Measurements from ENCODE around the gene SPEF1. TPM values are rescaled to one million over a fixed set of nuclear protein-coding genes. Genes with fewer than 3 reads are reported as not detected.
"Not testable (repeated sequence)": the region's sequence is repeated elsewhere in the genome, so short reads cannot be mapped to it uniquely, and the experiment has no call there.

The SPEF1 gene
- under 1 TPM in 1 of 4 donors, not detected in 3; 0.13 TPM for total RNA-seq
- polyA plus RNA-seq, result 1 to 10 TPM in 1 of 3 donors, under 1 TPM in 2; 0.12 to 1.7 (median 0.35) TPM
- long read RNA-seq, donor 1, result 0 reads
- long read RNA-seq, donor 2, result 0 reads

DNA sequence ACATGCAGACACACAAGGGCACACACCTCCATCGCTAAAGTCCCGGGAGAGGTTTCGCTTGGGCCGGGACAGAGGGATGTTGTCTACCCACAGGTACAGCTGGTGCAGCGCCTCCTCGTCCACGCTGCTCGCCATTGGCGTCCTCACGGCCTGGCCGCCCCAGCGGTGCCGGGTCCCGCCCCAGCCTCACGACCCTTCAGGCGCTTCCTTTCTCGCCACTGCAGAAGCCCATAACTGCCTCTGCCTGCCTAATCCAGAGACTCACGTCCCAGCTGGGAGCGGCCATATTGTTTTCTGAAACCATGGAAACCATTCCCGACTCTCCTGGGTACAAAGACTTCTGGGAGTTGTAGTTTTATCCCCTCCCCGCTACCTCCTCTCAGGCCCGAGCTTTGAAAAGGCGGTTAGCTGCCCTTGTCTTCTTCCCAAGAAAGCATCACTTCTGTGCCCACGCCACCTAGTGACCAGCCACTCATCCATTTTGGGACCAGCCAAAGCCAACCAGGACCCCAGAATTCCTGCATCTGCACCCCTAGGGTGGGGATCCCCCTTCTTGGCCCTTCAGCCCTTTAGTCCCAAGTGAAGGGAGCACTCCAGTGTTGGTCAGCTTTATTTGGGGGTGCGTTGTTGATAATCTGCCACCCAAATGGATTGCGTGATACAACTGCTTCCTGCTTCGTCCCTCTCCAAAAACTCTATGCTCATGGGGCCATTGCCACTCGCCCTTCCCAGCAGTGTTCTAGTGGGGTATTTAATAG is at the start of gene SPEF1:
SPEF1 (minus strand) TSS at position 296 of the 758 bp plus-strand sequence; CDS start at position 135, 161 bp downstream.
- ATAC-seq (peak; percentile 82 to 93 (median 88)), DNase-seq (peak; percentile 69 to 82)
- Histone ChIP-seq H3K4me3 (peak within 1 kb of the TSS; percentile 67), H3K27ac (no peak within 1 kb of the TSS), H3K36me3 (ENCODE audit: insufficient read depth in 1 of 2, low read depth in 1 of 2) (peaks cover 0 to 4% of the 10 kb centered on the region in 2 donors), H3K27me3 (ENCODE audit: insufficient read depth in 3 of 3, low read length in 2 of 3) (peaks cover 0 to 17% (median 8%) of the 10 kb centered on the region in 3 donors), H3K4me1 (peaks cover 30% of the 10 kb centered on the region), H3K9me3 (no peaks in the 10 kb centered on the region)
- TF ChIP-seq, protein P1, sequence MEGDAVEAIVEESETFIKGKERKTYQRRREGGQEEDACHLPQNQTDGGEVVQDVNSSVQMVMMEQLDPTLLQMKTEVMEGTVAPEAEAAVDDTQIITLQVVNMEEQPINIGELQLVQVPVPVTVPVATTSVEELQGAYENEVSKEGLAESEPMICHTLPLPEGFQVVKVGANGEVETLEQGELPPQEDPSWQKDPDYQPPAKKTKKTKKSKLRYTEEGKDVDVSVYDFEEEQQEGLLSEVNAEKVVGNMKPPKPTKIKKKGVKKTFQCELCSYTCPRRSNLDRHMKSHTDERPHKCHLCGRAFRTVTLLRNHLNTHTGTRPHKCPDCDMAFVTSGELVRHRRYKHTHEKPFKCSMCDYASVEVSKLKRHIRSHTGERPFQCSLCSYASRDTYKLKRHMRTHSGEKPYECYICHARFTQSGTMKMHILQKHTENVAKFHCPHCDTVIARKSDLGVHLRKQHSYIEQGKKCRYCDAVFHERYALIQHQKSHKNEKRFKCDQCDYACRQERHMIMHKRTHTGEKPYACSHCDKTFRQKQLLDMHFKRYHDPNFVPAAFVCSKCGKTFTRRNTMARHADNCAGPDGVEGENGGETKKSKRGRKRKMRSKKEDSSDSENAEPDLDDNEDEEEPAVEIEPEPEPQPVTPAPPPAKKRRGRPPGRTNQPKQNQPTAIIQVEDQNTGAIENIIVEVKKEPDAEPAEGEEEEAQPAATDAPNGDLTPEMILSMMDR (IDR thresholded peaks at IDR 0.05), result peak; percentile 38
- 13 to 15% (median 14%) methylated on average over 28 of the region's 28 CpGs for WGBS, 3 donors
- intact Hi-C loops (cut with DNase I), result loop anchor here in 1 of 2 donors (10.0 kb wide), 1 partner anchor 303 kb away; no protein-coding TSS in a partner anchor

DNA sequence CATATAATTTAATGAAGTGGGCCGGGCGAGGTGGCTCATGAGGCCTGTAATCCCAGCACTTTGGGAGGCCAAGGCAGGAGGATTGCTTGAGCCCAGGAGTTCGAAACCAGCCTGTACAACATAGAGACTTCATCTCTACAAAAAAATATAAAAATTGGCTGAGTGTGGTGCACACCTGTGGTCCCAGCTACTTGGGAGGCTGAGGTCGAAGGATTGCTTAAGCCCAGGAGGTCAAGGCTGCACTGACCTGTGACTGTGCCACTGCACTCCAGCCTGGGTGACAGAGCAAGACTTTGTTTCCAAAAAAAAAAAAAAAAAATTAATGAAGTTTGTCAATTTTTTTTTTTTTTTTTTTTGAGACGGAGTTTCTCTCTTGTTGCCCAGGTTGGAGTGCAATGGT is 48.6 kb upstream of the SPEF1 start:
- 91 to 97% (median 96%) methylated on average over 4 to 5 of the region's 5 CpGs for WGBS, 3 donors
- H3K4me1 ChIP-seq; ATAC-seq; H3K9me3 ChIP-seq; H3K27me3 ChIP-seq (ENCODE audit: insufficient read depth in 3 of 3, low read length in 2 of 3); DNase-seq; intact Hi-C loops (cut with DNase I); H3K4me3 ChIP-seq; H3K27ac ChIP-seq: not testable (repeated sequence)
- peaks cover 0 to 46% of the 10 kb centered on the region in 2 donors for H3K36me3 ChIP-seq (ENCODE audit: insufficient read depth in 1 of 2, low read depth in 1 of 2)

GRCh38 chr20:3828798-3829197 is 47.5 kb upstream of the SPEF1 start:
- Histone ChIP-seq H3K4me3 (no peak overlapping the region), H3K9me3 (no peaks in the 10 kb centered on the region), H3K27ac (no peak overlapping the region), H3K27me3 (ENCODE audit: insufficient read depth in 3 of 3, low read length in 2 of 3) (no peaks in the 10 kb centered on the region), H3K4me1 (no peaks in the 10 kb centered on the region), H3K36me3 (ENCODE audit: insufficient read depth in 1 of 2, low read depth in 1 of 2) (peaks cover 3 to 57% of the 10 kb centered on the region in 2 donors)
- DNase-seq (no peak), ATAC-seq (no peak)
- WGBS, 3 donors, result 82 to 100% (median 92%) methylated on average over 3 of the region's 3 CpGs
- intact Hi-C loops (cut with DNase I), result no loop called here
- TF ChIP-seq, protein P1 (IDR thresholded peaks at IDR 0.05), result no peak

DNA sequence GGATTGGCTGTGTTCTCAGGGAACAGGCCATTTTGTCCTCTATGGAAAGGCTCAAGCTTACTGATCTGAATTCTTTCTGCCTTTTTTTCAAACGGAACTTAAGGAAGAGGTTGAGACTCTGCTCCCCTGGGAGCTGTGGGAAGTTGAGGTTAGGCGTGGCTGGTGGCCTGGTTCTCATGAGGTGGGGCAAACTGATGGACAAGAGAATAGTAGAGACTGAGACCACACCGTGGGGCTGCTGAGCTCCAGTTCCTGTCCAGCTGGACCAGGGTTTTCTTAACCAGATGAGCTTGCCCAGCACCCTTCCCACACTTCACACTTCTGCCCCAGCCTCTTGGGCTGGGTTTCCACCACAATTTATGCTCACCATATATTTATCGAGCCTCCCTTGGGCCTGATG is 45.2 kb upstream of the SPEF1 start:
- TF ChIP-seq, protein P1 (IDR thresholded peaks at IDR 0.05), result no peak
- Histone ChIP-seq H3K36me3 (ENCODE audit: insufficient read depth in 1 of 2, low read depth in 1 of 2) (peaks cover 7 to 72% of the 10 kb centered on the region in 2 donors), H3K27ac (no peak overlapping the region), H3K4me1 (no peaks in the 10 kb centered on the region), H3K4me3 (no peak overlapping the region), H3K9me3 (no peaks in the 10 kb centered on the region), H3K27me3 (ENCODE audit: insufficient read depth in 3 of 3, low read length in 2 of 3) (no peaks in the 10 kb centered on the region)
- WGBS, 3 donors, result 53 to 75% (median 56%) methylated on average over 4 of the region's 4 CpGs
- ATAC-seq (no peak), DNase-seq (no peak)
- intact Hi-C loops (cut with DNase I), result no loop called here

GRCh38 chr20:3825526-3825925 is 44.3 kb upstream of the SPEF1 start:
- intact Hi-C loops (cut with DNase I), result no loop called here
- no peak for DNase-seq

More at GRCh38 chr20:3825526-3825925, 44.3 kb upstream of the SPEF1 start:
- WGBS, 3 donors, result 65 to 73% (median 70%) methylated on average over 7 of the region's 7 CpGs
- Histone ChIP-seq H3K4me1 (no peaks in the 10 kb centered on the region), H3K27me3 (ENCODE audit: insufficient read depth in 3 of 3, low read length in 2 of 3) (no peaks in the 10 kb centered on the region), H3K9me3 (no peaks in the 10 kb centered on the region), H3K27ac (no peak overlapping the region), H3K36me3 (ENCODE audit: insufficient read depth in 1 of 2, low read depth in 1 of 2) (peaks cover 7 to 72% of the 10 kb centered on the region in 2 donors), H3K4me3 (no peak overlapping the region)
- TF ChIP-seq, protein P1 (IDR thresholded peaks at IDR 0.05), result no peak
- no peak for ATAC-seq

Data from psoas muscle (tissue), 8 donors.